MM.1S (cell line): ENCODE measurements around the gene TRAF3.
A peak's percentile ranks its signal among the peaks of the same experiment; 100 is the strongest.

Experiments
- DNase-seq: peaks from one replicate; pipeline ENCODE4 v3.0.0-alpha.2; 2015
- H2AFZ ChIP-seq: fragments of 300-600 bp; sonication (generic); 2 replicates; pipeline ENCODE4 v1.6.0; 2016; ENCODE audit warnings: antibody characterized with exemption, low read length
- H3F3A ChIP-seq: fragments of 300-600 bp; sonication (generic); 2 replicates; pipeline ENCODE4 v1.6.1; 2016; ENCODE audit warnings: mild to moderate bottlenecking, antibody characterized with exemption, low read length, moderate library complexity, mixed read lengths; ENCODE audit not compliant: insufficient read depth
- H3K27ac ChIP-seq: fragments of 300-600 bp; sonication (generic); 2 replicates; pipeline ENCODE4 v1.5.1; 2016; ENCODE audit warnings: mild to moderate bottlenecking, low read length
- H3K27me3 ChIP-seq: fragments of 300-600 bp; sonication (generic); replicated peaks from 2 replicates; pipeline ENCODE4 v1.6.0; 2016; ENCODE audit warnings: low read length; ENCODE audit not compliant: insufficient read depth
- H3K36me3 ChIP-seq: fragments of 300-600 bp; sonication (generic); replicated peaks from 2 replicates; pipeline ENCODE4 v1.6.1; 2016; ENCODE audit warnings: mild to moderate bottlenecking, low read length, mixed read lengths; ENCODE audit not compliant: insufficient read depth
- H3K4me1 ChIP-seq: fragments of 300-600 bp; sonication (generic); 2 replicates; pipeline ENCODE4 v1.6.1; 2016; ENCODE audit warnings: low read length, mixed read lengths
- H3K4me2 ChIP-seq: fragments of 300-600 bp; sonication (generic); 2 replicates; pipeline ENCODE4 v1.6.0; 2016; ENCODE audit warnings: low read depth, low read length
- H3K4me3 ChIP-seq: fragments of 300-600 bp; sonication (generic); 2 replicates; pipeline ENCODE4 v1.5.1; 2016; ENCODE audit warnings: low read length, mixed read lengths
- H3K79me2 ChIP-seq: fragments of 300-600 bp; sonication (generic); 2 replicates; pipeline ENCODE4 v1.6.1; 2016; ENCODE audit warnings: mixed run types, low read length, mixed read lengths
- H3K9ac ChIP-seq: fragments of 300-600 bp; sonication (generic); 2 replicates; pipeline ENCODE4 v1.6.1; 2016; ENCODE audit warnings: low read length, mixed read lengths
- H3K9me2 ChIP-seq: fragments of 300-600 bp; sonication (generic); replicated peaks from 2 replicates; pipeline ENCODE4 v1.6.1; 2016; ENCODE audit warnings: mild to moderate bottlenecking, low read length, mixed read lengths; ENCODE audit not compliant: insufficient read depth
- H3K9me3 ChIP-seq: fragments of 300-600 bp; sonication (generic); replicated peaks from 2 replicates; pipeline ENCODE4 v1.6.1; 2016; ENCODE audit warnings: mild to moderate bottlenecking, low read length, mixed read lengths; ENCODE audit not compliant: insufficient read depth
- H4K20me1 ChIP-seq: fragments of 300-600 bp; sonication (generic); 2 replicates; pipeline ENCODE4 v1.6.1; 2016; ENCODE audit warnings: mild to moderate bottlenecking, low read length, moderate library complexity, mixed read lengths; ENCODE audit not compliant: insufficient read depth
- EZH2 ChIP-seq: fragments of 300-600 bp; sonication (generic); optimal IDR thresholded peaks from 2 replicates; pipeline ENCODE3; 2017; ENCODE audit warnings: low read depth, mild to moderate bottlenecking, antibody characterized with exemption, low read length, mixed read lengths
- EZH2phosphoT487 ChIP-seq: fragments of 300-600 bp; sonication (generic); IDR thresholded peaks from 2 replicates; pipeline ENCODE4 v1.6.1; 2018; ENCODE audit warnings: antibody characterized with exemption, low read length
- TF ChIP-seq, protein P1 (sequence below): fragments of 300-600 bp; sonication (generic); IDR thresholded peaks from 2 replicates; pipeline ENCODE4 v1.5.1; 2016; ENCODE audit warnings: antibody characterized with exemption, low read length, mixed read lengths

Gene TRAF3

GRCh38 chr14:102854091-102854703, 76.9 kb downstream of the TRAF3 start:
- no peak overlapping the region for H2AFZ ChIP-seq
- no peaks in the 10 kb centered on the region for H3F3A ChIP-seq
- no peak overlapping the region for H3K4me3 ChIP-seq
- no peak overlapping the region for H3K9ac ChIP-seq
- peaks cover 30% of the 10 kb centered on the region for H3K79me2 ChIP-seq
- no peaks in the 10 kb centered on the region for H4K20me1 ChIP-seq
- H3K9me2 ChIP-seq = no peaks in the 10 kb centered on the region
- H3K36me3 ChIP-seq = no peaks in the 10 kb centered on the region
- H3K4me1 ChIP-seq = no peaks in the 10 kb centered on the region
- H3K27me3 ChIP-seq = no peaks in the 10 kb centered on the region
- TF ChIP-seq, protein P1, sequence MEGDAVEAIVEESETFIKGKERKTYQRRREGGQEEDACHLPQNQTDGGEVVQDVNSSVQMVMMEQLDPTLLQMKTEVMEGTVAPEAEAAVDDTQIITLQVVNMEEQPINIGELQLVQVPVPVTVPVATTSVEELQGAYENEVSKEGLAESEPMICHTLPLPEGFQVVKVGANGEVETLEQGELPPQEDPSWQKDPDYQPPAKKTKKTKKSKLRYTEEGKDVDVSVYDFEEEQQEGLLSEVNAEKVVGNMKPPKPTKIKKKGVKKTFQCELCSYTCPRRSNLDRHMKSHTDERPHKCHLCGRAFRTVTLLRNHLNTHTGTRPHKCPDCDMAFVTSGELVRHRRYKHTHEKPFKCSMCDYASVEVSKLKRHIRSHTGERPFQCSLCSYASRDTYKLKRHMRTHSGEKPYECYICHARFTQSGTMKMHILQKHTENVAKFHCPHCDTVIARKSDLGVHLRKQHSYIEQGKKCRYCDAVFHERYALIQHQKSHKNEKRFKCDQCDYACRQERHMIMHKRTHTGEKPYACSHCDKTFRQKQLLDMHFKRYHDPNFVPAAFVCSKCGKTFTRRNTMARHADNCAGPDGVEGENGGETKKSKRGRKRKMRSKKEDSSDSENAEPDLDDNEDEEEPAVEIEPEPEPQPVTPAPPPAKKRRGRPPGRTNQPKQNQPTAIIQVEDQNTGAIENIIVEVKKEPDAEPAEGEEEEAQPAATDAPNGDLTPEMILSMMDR = no peak
- TF ChIP-seq EZH2 (no peak), EZH2phosphoT487 (no peak)
- H3K27ac ChIP-seq = no peak overlapping the region
- no peak overlapping the region for H3K4me2 ChIP-seq
- peak; percentile 9 for DNase-seq
- no peaks in the 10 kb centered on the region for H3K9me3 ChIP-seq

DNA sequence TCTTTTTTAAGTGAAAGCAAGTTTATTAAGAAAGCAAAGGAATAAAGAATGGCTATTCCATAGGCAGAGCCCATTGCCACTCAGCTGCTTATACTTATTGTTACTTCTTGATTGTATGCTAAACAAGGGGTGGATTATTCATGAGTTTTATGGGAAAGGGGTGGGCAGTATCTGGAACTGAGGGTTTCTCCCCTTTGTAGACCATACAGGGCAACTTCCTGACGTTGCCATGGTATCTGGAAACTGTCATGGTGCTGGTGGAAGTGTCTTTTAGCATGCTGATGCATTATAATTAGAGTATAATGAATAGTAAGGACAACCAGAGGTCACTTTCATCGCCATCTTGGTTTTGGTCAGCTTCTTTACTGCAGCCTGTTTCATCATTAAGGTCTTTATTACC, 78.9 kb downstream of the TRAF3 start:
- no peak overlapping the region for H3K9ac ChIP-seq
- no peak for DNase-seq
- no peaks in the 10 kb centered on the region for H3K27me3 ChIP-seq
- no peaks in the 10 kb centered on the region for H3K9me3 ChIP-seq
- H3K27ac ChIP-seq = no peak overlapping the region
- no peak overlapping the region for H3K4me3 ChIP-seq
- no peaks in the 10 kb centered on the region for H3F3A ChIP-seq
- no peaks in the 10 kb centered on the region for H3K36me3 ChIP-seq
- no peak overlapping the region for H2AFZ ChIP-seq
- H3K4me2 ChIP-seq = no peak overlapping the region
- H3K9me2 ChIP-seq = no peaks in the 10 kb centered on the region
- no peaks in the 10 kb centered on the region for H4K20me1 ChIP-seq
- H3K79me2 ChIP-seq = peaks cover 41% of the 10 kb centered on the region
- TF ChIP-seq EZH2phosphoT487 (no peak), EZH2 (no peak)
- TF ChIP-seq, protein P1 = no peak
- H3K4me1 ChIP-seq = no peaks in the 10 kb centered on the region

GRCh38 chr14:102857444-102857843, 80.2 kb downstream of the TRAF3 start:
- Histone ChIP-seq H3K4me1 (no peaks in the 10 kb centered on the region), H3K36me3 (no peaks in the 10 kb centered on the region), H3K27me3 (no peaks in the 10 kb centered on the region), H3F3A (no peaks in the 10 kb centered on the region), H3K79me2 (peaks cover 50% of the 10 kb centered on the region), H3K4me3 (no peak overlapping the region), H3K4me2 (no peak overlapping the region), H3K9me3 (no peaks in the 10 kb centered on the region), H3K27ac (no peak overlapping the region), H2AFZ (no peak overlapping the region), H3K9ac (no peak overlapping the region), H3K9me2 (no peaks in the 10 kb centered on the region), H4K20me1 (no peaks in the 10 kb centered on the region)
- TF ChIP-seq EZH2phosphoT487 (no peak), EZH2 (no peak)
- TF ChIP-seq, protein P1 = no peak
- no peak for DNase-seq
